ACC112 (cell line): ENCODE results near the gene CASZ1.

Source experiments
- H2AFZ ChIP-seq: fragments of 200-600 bp; sonication (generic); one replicate; pipeline ENCODE4 v1.6.0; 2017; ENCODE audit warnings: antibody characterized with exemption, low read length; ENCODE audit not compliant: unreplicated experiment
- H3K27ac ChIP-seq: fragments of 200-600 bp; sonication (generic); 2 replicates; pipeline ENCODE4 v1.5.1; 2014; ENCODE audit warnings: low read depth, mild to moderate bottlenecking, antibody characterized with exemption, low read length, moderate library complexity
- H3K27me3 ChIP-seq: fragments of 200-600 bp; sonication (generic); 2 replicates; pipeline ENCODE4 v1.6.1; 2014; ENCODE audit warnings: mild to moderate bottlenecking, antibody characterized with exemption, low read length, moderate library complexity, mixed read lengths; ENCODE audit not compliant: insufficient read depth
- H3K36me3 ChIP-seq: fragments of 200-600 bp; sonication (generic); 2 replicates; pipeline ENCODE4 v1.6.1; 2016; ENCODE audit warnings: mild to moderate bottlenecking, antibody characterized with exemption, low read length, moderate library complexity, mixed read lengths; ENCODE audit not compliant: insufficient read depth
- H3K4me1 ChIP-seq: fragments of 200-600 bp; sonication (generic); one replicate; pipeline ENCODE4 v1.6.1; 2016; ENCODE audit warnings: low read length, mixed read lengths; ENCODE audit not compliant: insufficient read depth, unreplicated experiment, control insufficient read depth
- H3K4me3 ChIP-seq: fragments of 200-600 bp; sonication (generic); 2 replicates; pipeline ENCODE4 v1.5.1; 2014; ENCODE audit warnings: mild to moderate bottlenecking, low read depth, low read length
- H3K79me2 ChIP-seq: fragments of 200-600 bp; sonication (generic); one replicate; pipeline ENCODE4 v1.6.0; 2016; ENCODE audit warnings: low read length; ENCODE audit not compliant: control insufficient read depth, unreplicated experiment, insufficient read depth

Gene CASZ1

GRCh38 chr1:10696977-10697376, 99.5 kb downstream of the CASZ1 start:
- Histone ChIP-seq H3K27me3 (peaks cover 41% of the 10 kb centered on the region), H3K36me3 (no peaks in the 10 kb centered on the region), H3K79me2 (no peaks in the 10 kb centered on the region), H3K4me1 (no peaks in the 10 kb centered on the region), H2AFZ (no peak overlapping the region), H3K27ac (no peak overlapping the region), H3K4me3 (no peak overlapping the region)

- no peak overlapping the region for H3K27ac ChIP-seq
- no peaks in the 10 kb centered on the region for H3K79me2 ChIP-seq
- H2AFZ ChIP-seq, result no peak overlapping the region
- H3K36me3 ChIP-seq, result no peaks in the 10 kb centered on the region
- H3K4me1 ChIP-seq, result peaks cover 5% of the 10 kb centered on the region
- peak overlapping the region; percentile 71 for H3K4me3 ChIP-seq
- H3K27me3 ChIP-seq, result peaks cover 21% of the 10 kb centered on the region
These were observed 101.5 kb downstream of the CASZ1 start for GRCh38 chr1:10694633-10695627.

GRCh38 chr1:10694274-10694632, 102.2 kb downstream of the CASZ1 start:
- Histone ChIP-seq H3K27me3 (peaks cover 16% of the 10 kb centered on the region), H3K4me1 (peaks cover 5% of the 10 kb centered on the region), H3K36me3 (no peaks in the 10 kb centered on the region), H3K4me3 (peak overlapping the region; percentile 96), H3K79me2 (no peaks in the 10 kb centered on the region), H2AFZ (peak overlapping the region; percentile 90), H3K27ac (no peak overlapping the region)

GRCh38 chr1:10693497-10694273, 102.8 kb downstream of the CASZ1 start:
- H3K79me2 ChIP-seq, result no peaks in the 10 kb centered on the region
- H3K4me3 ChIP-seq, result peak overlapping the region; percentile 96
- no peaks in the 10 kb centered on the region for H3K36me3 ChIP-seq
- no peak overlapping the region for H3K27ac ChIP-seq
- H3K4me1 ChIP-seq, result peaks cover 5% of the 10 kb centered on the region
- peaks cover 10% of the 10 kb centered on the region for H3K27me3 ChIP-seq
- peak overlapping the region; percentile 90 for H2AFZ ChIP-seq

- peaks cover 5% of the 10 kb centered on the region for H3K4me1 ChIP-seq
- no peaks in the 10 kb centered on the region for H3K36me3 ChIP-seq
- H3K79me2 ChIP-seq, result no peaks in the 10 kb centered on the region
- no peak overlapping the region for H2AFZ ChIP-seq
- no peak overlapping the region for H3K27ac ChIP-seq
- peak overlapping the region; percentile 96; the same call in 1 of the 2 replicates for H3K4me3 ChIP-seq
- H3K27me3 ChIP-seq, result peaks cover 9% of the 10 kb centered on the region
These were observed 103.3 kb downstream of the CASZ1 start for GRCh38 chr1:10693152-10693496.

GRCh38 chr1:10692401-10693021, 103.9 kb downstream of the CASZ1 start:
- H3K36me3 ChIP-seq, result no peaks in the 10 kb centered on the region
- H3K27ac ChIP-seq, result no peak overlapping the region
- H3K27me3 ChIP-seq, result peaks cover 9% of the 10 kb centered on the region
- H2AFZ ChIP-seq, result no peak overlapping the region
- no peaks in the 10 kb centered on the region for H3K79me2 ChIP-seq
- H3K4me1 ChIP-seq, result peaks cover 10% of the 10 kb centered on the region
- no peak overlapping the region for H3K4me3 ChIP-seq

- Histone ChIP-seq H3K27ac (no peak overlapping the region), H3K4me1 (peaks cover 13% of the 10 kb centered on the region), H2AFZ (no peak overlapping the region), H3K27me3 (peaks cover 9% of the 10 kb centered on the region), H3K79me2 (no peaks in the 10 kb centered on the region), H3K36me3 (no peaks in the 10 kb centered on the region), H3K4me3 (no peak overlapping the region)
These were observed 104.7 kb downstream of the CASZ1 start for GRCh38 chr1:10691740-10692125.

GRCh38 chr1:10691075-10691739, 105.2 kb downstream of the CASZ1 start:
- Histone ChIP-seq H3K4me1 (peaks cover 13% of the 10 kb centered on the region), H3K79me2 (no peaks in the 10 kb centered on the region), H2AFZ (no peak overlapping the region), H3K4me3 (no peak overlapping the region), H3K27me3 (peaks cover 7% of the 10 kb centered on the region), H3K36me3 (no peaks in the 10 kb centered on the region), H3K27ac (no peak overlapping the region)

- Histone ChIP-seq H3K36me3 (no peaks in the 10 kb centered on the region), H3K27ac (no peak overlapping the region)
These were observed 106.0 kb downstream of the CASZ1 start for GRCh38 chr1:10690484-10690883.

GRCh38 chr1:10688409-10688786, 108.0 kb downstream of the CASZ1 start:
- no peak overlapping the region for H2AFZ ChIP-seq
- peaks cover 13% of the 10 kb centered on the region for H3K4me1 ChIP-seq
- no peak overlapping the region for H3K4me3 ChIP-seq
- no peaks in the 10 kb centered on the region for H3K79me2 ChIP-seq
- H3K27ac ChIP-seq, result no peak overlapping the region
- H3K36me3 ChIP-seq, result no peaks in the 10 kb centered on the region
- no peaks in the 10 kb centered on the region for H3K27me3 ChIP-seq

More at GRCh38 chr1:10690484-10690883, 106.0 kb downstream of the CASZ1 start:
- Histone ChIP-seq H3K4me1 (peaks cover 13% of the 10 kb centered on the region), H3K79me2 (no peaks in the 10 kb centered on the region), H2AFZ (no peak overlapping the region), H3K27me3 (no peaks in the 10 kb centered on the region; the same call in 1 of the 2 replicates), H3K4me3 (no peak overlapping the region)
